IPS-11a (cell line): ENCODE data around the gene CYB5B.

ENCODE experiments used
- H3K4me3 ChIP-seq: one replicate; pipeline ENCODE4 v1.5.1; 2013; ENCODE audit warnings: low read depth, low read length, control low read depth

The CYB5B gene

DNA sequence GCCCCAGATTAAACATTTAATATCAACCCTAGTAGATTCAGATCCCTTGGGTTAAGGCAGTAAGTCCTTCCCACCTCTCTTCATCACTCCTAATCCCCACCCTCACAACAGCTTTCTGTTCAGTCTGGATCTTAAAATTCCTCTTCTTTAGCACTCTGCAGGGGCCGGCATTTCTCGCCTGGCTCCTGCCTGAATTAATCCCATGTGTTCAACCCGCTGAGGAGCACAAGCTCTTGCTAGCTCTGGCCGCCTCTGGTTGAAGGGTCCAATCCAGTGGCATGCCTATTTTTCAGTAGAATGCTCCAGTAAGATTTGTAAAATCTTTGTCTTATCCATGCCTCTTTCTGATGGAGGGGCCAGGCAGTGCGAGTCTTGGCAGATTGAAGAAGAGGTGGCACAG, 59.2 kb downstream of the CYB5B start:
- no peak overlapping the region for H3K4me3 ChIP-seq

DNA sequence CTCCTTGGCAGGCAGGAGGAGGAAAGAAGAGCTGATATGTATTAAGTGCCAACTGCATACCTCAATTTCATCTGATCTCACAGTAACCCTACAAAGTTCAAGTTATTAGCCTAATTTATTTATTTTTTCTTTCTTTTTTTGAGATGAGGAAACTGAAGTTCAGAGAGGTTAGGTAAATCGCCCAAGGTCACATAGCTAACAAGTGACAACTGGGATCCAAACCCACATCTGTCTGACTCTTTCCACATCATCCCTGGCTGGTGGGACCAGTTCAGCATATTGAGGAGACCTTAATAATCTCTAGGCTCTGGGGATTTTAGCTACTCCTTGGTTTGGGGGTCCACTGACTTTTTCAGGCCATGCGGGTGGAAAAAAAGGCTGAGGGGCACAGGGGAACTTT, 60.9 kb downstream of the CYB5B start:
- H3K4me3 ChIP-seq = no peak overlapping the region

DNA sequence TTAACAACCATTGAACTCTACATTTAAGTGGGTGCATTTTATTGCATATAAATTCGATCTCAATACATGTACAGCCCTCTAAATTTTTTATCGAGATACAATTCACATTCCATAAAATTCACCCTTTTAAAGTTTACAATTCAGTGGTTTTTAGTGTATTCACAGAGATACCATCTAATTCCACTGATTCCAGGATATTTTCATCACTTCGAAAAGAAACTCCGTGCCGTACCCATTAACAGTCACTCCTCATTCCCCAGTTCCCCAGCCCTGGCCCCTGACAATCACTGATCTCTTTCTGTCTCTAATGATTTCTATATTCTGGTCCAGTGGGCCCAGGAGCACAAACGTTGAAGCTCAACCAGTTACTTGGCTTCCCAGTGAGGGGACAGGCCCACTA, 61.4 kb downstream of the CYB5B start:
- H3K4me3 ChIP-seq = no peak overlapping the region

DNA sequence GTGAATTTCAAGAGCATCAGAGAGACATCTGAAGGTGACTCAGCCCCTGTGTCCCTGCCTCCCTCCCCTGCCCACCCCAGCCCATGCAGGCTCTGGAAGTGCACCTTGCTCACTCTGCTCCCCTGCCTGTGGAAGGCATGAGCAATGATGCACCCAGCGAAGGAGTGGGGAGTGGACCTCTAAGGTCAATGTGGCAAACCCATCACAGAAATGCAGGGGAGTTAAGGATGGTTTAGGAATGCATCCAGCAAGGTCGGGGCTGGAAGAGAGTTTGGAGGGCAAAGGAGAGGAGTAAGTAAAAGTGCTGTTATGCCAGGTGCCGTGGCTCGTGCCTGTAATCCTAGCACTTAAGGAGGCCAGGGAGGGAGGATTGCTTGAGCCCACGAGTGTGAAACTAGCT, 61.9 kb downstream of the CYB5B start:
- no peak overlapping the region for H3K4me3 ChIP-seq

DNA sequence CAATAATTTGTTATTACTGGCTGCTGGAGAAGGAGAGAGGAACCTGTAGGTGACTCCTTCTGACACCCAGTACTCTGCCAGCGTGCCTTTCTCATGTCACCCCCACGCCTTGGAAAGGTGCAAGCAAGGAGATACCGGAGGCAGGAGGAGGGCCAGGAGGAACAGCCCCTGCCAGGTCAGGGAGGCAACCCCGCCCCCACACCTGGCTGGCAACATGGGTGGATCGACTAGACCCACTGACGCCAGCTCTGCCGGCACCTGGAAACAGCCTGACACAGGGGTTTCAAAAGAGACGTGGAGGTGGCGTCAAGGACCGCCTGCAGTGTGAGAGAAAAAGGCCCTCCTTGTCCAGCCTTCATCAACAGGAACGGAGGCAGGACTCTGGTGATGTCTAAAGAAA, 62.3 kb downstream of the CYB5B start:
- H3K4me3 ChIP-seq = no peak overlapping the region

DNA sequence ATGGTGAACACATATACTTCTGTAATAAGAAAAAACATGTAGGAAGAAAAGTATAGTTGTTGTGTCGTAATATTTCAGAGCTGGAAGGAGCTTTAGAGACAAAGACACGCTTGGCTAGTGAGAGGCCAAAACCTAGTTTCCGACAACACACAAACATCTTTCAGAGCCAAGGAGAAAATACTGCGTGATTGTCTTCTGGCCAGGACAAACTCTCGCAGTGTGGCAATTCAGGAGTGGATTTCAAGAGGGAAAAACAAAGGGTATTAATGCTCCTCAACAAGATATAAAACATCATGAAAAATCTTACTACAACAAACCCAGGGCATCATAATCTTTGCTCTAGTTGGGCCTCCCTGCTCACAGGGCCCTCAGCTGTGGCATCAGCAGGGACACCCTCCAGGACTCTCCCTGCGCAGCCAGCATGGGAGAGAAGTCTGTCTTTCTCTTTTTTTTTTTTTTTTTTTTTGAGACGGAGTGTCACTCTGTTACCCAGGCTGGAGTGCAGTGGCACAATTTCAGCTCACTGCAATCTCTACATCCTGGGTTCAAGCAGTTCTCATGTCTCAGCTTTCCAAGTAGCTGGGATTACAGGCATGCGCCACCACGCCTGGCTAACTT, 66.4 kb downstream of the CYB5B start:
- no peak overlapping the region for H3K4me3 ChIP-seq

DNA sequence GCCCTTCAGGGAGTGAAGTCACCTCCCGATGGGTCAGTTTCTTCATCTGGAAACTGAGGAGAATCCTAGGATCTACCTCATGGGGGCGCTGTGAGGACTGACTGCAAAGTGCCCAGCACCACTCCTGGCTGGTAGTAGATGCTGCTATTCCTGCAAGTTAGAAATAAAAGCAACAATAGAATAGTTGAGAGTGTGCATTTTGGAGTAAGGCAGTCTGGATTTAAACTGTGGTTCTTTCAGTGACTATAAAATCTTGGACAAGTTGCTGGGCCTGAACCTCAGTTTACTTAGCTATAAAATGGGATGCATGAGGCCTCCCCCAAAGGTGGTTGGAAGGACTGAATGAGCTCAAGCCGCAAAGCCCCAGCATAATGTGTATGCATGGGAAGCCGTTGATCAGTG, 70.6 kb downstream of the CYB5B start:
- H3K4me3 ChIP-seq = no peak overlapping the region

DNA sequence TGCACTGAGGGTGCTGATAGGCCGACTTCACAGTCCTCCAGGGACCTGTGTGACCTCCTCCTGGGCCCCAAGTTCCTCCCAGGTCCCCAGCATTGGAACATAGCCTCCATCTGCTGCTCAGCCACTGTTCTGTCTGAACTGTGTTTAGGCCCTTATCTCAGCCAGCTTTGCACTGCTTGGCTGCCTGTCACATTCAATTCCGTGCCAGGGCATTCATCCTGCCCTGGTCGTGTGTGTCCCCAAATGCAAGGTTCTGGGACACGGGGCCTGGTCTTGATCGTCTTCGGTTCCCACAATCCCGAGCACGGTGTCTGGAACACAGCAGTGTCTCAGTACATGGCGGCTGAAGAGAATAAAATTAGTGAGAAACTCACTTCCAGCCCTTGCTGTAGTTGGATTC, 71.4 kb downstream of the CYB5B start:
- H3K4me3 ChIP-seq = no peak overlapping the region

DNA sequence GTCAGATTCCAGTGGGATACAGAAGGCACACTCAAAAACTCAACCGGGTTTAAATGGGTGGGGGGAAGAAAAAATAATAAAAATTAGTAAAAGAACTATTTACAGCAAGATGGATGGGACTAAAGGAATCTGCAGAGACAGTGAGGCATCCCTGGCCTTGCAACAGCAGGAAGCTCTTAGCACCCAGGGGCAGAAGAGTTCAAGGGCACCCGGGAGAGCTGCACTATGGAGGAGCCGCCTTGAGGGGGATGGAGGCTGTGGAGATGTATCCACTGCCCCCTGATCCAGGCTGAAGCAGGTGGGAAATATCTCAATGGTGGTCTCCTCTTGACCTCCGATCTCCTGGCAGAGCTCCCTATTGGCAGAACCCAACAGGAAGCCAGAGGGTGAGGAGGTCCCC, 72.0 kb downstream of the CYB5B start:
- H3K4me3 ChIP-seq = no peak overlapping the region

DNA sequence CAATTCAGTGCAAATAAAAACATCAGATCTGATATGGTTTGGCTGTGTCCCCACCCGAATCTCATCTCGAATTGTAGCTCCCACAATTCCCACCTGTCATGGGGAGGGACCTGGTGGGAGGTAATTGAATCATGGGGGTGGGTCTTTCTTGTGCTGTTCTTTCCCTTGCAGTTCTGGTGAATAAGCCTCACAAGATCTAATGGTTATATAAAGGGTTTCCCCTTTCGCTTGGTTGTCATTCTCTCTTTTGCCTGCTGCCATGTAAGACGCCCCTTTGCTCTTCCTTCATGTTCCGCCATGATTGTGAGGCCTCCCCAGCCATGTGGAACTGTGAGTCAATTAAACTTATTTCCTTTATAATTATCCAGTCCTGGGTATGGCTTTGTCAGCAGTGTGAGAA, 72.5 kb downstream of the CYB5B start:
- H3K4me3 ChIP-seq = no peak overlapping the region

DNA sequence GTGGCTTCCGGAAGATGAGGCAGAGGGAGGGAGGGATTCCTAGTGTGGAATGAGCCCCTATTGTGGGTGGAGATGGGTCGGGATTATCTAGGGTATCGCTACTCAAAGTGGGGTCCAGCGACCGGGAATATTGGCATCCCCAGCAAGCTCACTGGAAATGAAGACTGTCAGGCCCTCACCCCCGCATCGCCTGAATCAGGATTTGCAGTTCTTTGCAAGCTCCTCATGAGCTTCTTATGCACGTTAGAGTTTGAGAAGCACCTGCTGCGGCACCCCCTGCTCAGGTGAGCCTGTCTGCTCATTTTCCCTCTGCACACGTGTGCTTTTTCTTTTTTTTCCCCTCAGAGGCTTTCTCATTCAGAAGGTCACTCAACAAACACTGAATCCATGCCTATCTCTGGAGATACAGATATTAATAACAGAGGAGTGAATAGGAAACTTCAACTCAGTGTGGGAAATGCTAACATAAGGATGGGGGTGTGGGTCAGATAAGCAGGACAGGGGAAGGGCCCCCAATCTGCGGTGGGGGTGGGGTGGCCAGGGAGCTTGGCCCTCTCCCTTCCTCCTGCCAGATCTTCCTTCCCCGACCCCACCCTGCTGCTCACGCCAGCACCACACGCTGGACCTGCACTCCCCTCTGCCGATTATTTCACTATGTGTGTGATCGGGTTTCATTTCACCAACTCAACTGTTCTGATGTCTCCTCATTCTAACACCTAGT, 73.6 kb downstream of the CYB5B start:
- no peak overlapping the region for H3K4me3 ChIP-seq

DNA sequence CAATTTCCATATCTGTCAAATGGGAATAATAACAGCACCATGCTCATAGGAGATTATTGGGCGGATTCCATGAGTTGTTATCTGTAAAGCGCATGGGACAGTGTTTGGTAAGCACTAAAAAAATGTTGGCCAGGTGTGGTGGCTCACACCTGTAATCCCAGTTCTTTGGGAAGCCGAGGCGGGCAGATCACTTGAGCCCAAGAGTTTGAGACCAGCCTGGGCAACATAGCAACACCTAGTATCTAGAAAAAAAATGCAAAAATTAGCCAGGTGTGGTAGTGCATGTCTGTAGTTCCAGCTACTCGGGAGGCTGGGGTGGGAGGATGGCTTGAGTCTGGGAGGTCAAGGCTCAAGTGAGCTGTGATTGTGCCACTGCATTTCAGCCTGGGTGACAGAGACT, 74.5 kb downstream of the CYB5B start:
- H3K4me3 ChIP-seq = no peak overlapping the region

DNA sequence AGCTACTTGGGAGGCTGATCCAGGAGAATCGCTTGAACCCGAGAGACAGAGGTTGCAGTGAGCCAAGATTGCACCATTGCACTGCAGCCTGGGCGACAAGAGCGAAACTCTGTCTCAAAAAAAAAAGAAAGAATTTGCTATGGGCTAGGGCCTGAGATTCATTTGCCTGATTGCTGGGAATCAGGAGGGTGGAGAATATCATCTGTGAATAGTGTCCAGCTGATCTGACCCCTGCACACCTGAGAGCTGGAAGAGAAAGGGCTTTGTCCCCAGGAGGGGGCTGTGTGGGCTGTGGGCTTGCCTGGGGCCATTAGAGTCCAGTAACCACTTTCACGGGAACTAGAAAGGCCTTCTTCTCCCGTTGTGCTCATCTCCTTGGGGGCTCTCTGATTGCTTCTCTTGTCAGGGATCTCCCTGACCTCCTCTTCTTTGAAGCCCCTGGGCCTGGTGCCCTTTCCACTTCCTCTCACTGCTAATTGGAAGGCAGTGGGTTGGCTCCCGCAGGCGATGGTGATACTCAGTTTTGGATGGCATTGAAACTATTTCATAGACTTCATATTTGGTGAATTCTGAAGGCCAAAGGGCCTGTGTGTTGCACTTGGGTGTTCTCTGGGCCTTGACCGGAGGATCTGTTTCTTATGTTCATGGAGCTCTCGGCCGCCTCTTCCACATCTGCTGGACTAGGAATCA, 75.3 kb downstream of the CYB5B start:
- no peak overlapping the region for H3K4me3 ChIP-seq

DNA sequence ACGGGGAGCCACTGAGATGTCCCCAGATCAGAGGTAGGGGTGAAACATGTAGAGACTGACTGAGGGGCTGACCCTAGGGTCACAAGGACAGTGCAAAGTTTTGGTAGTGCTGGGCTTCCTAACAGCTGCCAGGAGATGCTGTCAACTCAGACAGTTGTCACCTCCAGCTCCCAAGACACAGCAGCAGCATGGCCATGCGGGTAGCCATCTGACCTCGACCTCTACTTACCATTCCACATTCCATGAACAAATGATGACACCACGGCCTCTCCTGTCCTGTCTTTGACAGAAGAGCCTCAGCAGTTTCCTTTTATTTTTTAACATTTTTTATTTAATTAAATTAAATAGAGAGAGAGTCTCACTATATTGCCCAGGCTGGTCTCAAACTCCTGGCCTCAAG, 76.1 kb downstream of the CYB5B start:
- no peak overlapping the region for H3K4me3 ChIP-seq

DNA sequence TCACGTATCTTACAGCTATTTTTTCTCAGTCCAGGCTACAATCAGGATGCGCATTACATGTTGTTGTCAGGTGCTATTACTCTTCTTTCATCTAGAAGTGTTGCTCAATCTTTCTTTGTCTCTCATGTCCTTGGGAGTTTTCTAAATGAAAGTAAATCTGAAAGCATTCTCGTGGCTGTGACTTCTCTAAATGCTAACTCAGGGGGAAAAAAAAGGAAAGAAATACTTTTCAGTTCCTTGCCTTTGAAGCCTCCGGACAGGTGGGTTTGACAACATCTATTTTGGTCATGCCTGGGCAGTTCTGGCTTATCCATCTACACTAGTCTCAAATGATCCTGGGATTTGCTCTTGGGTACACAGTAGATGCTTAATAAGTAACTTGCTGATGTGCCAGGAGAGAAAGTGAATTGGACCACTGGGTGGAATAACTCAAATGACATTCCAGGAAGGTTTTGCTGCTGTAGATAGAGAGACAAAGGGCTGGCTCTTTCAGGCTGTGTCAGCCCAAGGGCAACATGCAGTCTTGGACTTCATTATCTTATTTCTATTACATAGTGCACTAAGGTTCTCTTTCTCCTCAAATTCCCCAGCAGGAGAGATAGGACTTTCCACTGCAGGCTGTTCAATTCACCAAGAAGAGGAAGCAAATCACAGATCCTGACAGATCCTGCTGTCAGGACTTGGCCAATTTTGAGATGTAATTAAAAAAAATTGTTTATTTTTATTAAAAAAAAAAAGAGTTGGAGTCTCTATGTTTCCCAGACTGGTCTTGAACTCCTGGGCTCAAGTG, 77.7 kb downstream of the CYB5B start:
- no peak overlapping the region for H3K4me3 ChIP-seq

DNA sequence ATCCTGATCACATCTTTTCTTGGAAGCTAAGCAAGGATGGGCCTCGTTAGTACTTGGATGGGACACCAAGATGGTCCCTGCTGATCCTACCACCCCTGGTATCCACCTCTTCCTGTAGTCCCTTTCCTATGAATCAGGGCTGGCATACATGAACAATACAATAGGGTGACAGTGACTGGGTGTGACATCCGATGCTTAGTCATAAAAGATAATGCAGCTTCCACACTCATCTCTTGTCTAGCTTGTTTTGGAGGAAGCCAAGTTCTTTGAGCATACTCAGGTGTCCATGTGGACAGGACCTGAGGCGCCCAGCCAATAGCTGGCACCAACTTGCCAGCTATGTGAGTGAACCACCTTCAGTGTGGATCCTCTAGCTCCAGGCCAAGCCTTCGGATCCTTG, 78.8 kb downstream of the CYB5B start:
- no peak overlapping the region for H3K4me3 ChIP-seq

DNA sequence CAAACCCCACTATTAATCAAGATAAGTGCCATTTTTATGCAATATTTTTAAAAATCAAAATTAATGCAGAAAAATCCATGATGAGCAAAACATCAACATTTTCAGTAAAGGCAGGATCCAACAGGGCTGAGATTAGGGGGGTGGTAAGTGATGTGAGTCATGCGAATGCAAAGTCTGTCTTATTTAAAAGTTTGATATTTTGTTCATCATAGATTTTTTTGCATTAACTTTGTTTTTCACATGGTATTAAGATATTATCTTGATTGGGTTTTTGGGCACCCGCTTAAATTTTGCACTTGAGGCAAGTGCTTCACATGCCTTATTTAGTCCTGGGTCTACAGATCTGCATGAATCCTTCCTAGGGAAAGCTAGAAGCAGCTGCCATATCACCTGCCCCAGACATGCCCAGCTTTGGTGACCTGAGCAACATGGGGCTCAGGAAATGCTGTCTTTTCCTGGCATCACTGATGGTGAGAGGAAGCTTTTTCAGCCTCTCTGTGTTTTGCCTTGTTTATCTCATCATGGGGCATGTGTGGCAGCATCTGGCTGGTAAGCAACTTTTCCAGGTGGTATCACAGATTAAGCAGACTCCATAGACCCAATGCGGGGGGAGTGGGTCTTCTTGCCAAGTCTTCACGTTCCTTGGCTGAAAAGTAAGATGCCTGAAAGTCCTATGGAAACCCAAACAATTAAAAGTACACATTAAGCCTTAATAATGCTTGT, 83.8 kb downstream of the CYB5B start:
- H3K4me3 ChIP-seq = no peak overlapping the region

DNA sequence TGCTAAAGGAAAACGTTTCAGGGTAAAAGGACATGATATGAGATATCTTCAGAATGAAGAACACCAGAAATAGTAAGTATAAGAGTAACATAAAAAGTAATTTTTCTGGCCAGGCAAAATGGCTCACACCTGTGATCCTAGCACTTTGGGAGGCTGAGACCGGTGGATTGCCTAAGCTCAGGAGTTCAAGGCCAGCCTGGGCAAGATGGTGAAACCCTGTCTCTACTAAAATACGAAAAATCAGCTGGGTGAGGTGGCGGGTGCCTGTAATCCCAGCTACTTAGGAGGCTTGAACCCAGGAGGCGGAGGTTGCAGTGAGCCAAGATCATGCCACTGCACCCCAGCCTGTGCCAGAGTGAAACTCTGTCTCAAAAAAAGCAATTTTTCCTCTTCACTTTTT, 84.7 kb downstream of the CYB5B start:
- no peak overlapping the region for H3K4me3 ChIP-seq

DNA sequence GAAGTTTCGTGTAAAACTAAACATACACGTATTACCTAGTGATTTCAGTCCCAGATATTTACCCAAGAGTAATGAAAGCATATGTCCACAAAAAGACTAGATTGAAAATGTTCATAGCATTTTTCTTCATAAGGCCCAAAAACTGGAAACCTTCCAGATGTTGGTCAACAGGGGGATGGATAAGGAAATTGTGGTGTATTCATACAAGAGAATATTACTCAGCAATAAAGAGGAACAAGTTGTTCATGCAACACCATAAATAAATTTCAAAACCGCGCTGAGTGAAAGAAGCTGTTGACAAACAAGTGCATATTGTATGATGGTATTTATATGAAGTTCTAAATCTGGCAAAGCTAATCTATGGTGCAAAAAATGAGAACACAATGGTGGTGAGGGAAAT, 87.2 kb downstream of the CYB5B start:
- H3K4me3 ChIP-seq = no peak overlapping the region

DNA sequence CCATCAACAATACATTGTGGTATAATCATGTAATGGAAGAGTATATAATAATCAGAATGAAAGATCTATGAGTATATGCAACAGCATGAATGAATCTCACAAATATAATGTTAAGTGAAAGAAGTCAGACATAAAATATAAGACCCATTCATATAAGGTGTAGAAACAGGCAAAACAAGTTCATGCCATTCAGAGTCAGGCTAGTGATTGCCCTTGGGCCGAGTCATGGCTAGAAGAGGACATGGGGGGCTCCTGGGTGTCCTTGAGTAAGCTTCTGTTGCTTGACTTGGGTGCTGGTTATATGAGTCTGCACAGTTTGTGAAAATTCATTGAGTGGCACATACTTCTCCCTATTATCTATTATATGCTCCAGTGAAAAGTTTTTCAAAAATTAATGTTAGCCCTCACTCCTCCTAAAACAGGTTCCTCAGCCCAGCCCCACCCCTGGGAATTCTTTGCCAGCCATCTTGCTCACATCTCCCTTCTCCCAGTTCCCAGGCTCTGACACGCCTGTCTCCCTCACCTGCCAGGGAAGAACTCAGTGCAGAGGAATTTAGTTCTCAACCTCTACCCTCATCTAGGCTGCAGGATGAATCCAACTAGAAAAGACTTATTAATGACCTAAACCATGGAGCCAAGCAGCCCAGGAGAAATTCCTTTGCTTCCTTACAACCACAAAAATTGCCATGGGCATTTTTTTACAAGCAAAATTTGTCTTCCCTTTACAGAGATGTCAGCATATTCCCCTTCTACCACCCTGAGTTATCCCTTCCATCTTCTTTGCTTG, 89.0 kb downstream of the CYB5B start:
- H3K4me3 ChIP-seq = no peak overlapping the region
